DMS53 treated with DMSO at 0.1 percent for 48 hours (cell line): ENCODE measurements around the gene ANK3.
A peak's percentile ranks its signal among the peaks of the same experiment; 100 is the strongest.

ENCODE experiments used
- DNase-seq: peaks from one replicate; lab custom pipeline; 2025; ENCODE audit not compliant: unreplicated experiment; lab: John Stamatoyannopoulos, UW

The ANK3 gene

GRCh38 chr10:60237977-60238758 is 151.5 kb downstream of the ANK3 start:
- DNase-seq = peak; percentile 46

- no peak for DNase-seq
These were observed 152.7 kb downstream of the ANK3 start for GRCh38 chr10:60236869-60237524.

- DNase-seq = no peak
These were observed 154.7 kb downstream of the ANK3 start for GRCh38 chr10:60235001-60235400.

- DNase-seq = no peak
These were observed 155.1 kb downstream of the ANK3 start for GRCh38 chr10:60234551-60234950.

- DNase-seq = no peak
These were observed 158.8 kb downstream of the ANK3 start for GRCh38 chr10:60230892-60231291.

- no peak for DNase-seq
These were observed 165.5 kb downstream of the ANK3 start for GRCh38 chr10:60224066-60224705.

- no peak for DNase-seq
These were observed 167.6 kb downstream of the ANK3 start for GRCh38 chr10:60222047-60222446.

- no peak for DNase-seq
These were observed 177.5 kb downstream of the ANK3 start for GRCh38 chr10:60212195-60212594.

- DNase-seq = no peak
These were observed 179.7 kb downstream of the ANK3 start for GRCh38 chr10:60209874-60210570.

GRCh38 chr10:60208676-60209269 is 180.9 kb downstream of the ANK3 start:
- DNase-seq = peak; percentile 44

GRCh38 chr10:60207894-60208293 is 181.8 kb downstream of the ANK3 start:
- DNase-seq = no peak

GRCh38 chr10:60206735-60207134 is 182.9 kb downstream of the ANK3 start:
- DNase-seq = no peak

GRCh38 chr10:60205741-60206140 is 183.9 kb downstream of the ANK3 start:
- no peak for DNase-seq

GRCh38 chr10:60203993-60204618 is 185.6 kb downstream of the ANK3 start:
- DNase-seq = peak; percentile 25

GRCh38 chr10:60200682-60201053 is 189.0 kb downstream of the ANK3 start:
- no peak for DNase-seq

GRCh38 chr10:60200012-60200681 is 189.5 kb downstream of the ANK3 start:
- DNase-seq = no peak

GRCh38 chr10:60197206-60197605 is 192.5 kb downstream of the ANK3 start:
- no peak for DNase-seq

GRCh38 chr10:60194421-60194820 is 195.3 kb downstream of the ANK3 start:
- no peak for DNase-seq

- no peak for DNase-seq
These were observed 196.7 kb downstream of the ANK3 start for GRCh38 chr10:60192946-60193345.

GRCh38 chr10:60189861-60190475 is 199.7 kb downstream of the ANK3 start:
- no peak for DNase-seq
